Neural crest cell (in vitro differentiated cells): Measurements from ENCODE around the gene FAM193B. TPM values are rescaled to one million over a fixed set of nuclear protein-coding genes. Genes with fewer than 3 reads are reported as not detected.

Source experiments
- DNase-seq: peaks from one replicate; pipeline ENCODE4 v3.0.0; 2021; ENCODE audit warnings: low read depth, mixed read lengths, low spot score
- H3K27ac Mint-ChIP-seq: one replicate; pipeline ENCODE4 v1.8.0; 2021; ENCODE audit warnings: mild to moderate bottlenecking, mixed read lengths; ENCODE audit not compliant: unreplicated experiment
- H3K27me3 Mint-ChIP-seq: 2 replicates; pipeline ENCODE4 v1.8.0; 2021; ENCODE audit warnings: low read depth, mild to moderate bottlenecking, mixed read lengths
- H3K36me3 Mint-ChIP-seq: 2 replicates; pipeline ENCODE4 v1.8.0; 2021; ENCODE audit warnings: low read depth, mild to moderate bottlenecking, mixed read lengths
- H3K4me1 Mint-ChIP-seq: 2 replicates; pipeline ENCODE4 v1.8.0; 2021; ENCODE audit warnings: mixed read lengths
- H3K4me3 Mint-ChIP-seq: one replicate; pipeline ENCODE4 v1.8.0; 2021; ENCODE audit warnings: mild to moderate bottlenecking, mixed read lengths
- H3K9me3 Mint-ChIP-seq: 2 replicates; pipeline ENCODE4 v1.8.0; 2021; ENCODE audit warnings: mixed read lengths
- total RNA-seq: library from RNA; stranded (reverse); gene quantifications from 2 replicates; pipeline ENCODE4 v1.2.1, GENCODE V29; 2021
- TF ChIP-seq, protein P1 (sequence below): fragments of 200-600 bp; sonication (generic); conservative IDR thresholded peaks from 2 replicates; pipeline ENCODE4 v1.5.0; 2021; ENCODE audit warnings: antibody characterized with exemption, mild to moderate bottlenecking

Gene FAM193B
- total RNA-seq, 1 donor from 2014 or later: 96.3 TPM

DNA sequence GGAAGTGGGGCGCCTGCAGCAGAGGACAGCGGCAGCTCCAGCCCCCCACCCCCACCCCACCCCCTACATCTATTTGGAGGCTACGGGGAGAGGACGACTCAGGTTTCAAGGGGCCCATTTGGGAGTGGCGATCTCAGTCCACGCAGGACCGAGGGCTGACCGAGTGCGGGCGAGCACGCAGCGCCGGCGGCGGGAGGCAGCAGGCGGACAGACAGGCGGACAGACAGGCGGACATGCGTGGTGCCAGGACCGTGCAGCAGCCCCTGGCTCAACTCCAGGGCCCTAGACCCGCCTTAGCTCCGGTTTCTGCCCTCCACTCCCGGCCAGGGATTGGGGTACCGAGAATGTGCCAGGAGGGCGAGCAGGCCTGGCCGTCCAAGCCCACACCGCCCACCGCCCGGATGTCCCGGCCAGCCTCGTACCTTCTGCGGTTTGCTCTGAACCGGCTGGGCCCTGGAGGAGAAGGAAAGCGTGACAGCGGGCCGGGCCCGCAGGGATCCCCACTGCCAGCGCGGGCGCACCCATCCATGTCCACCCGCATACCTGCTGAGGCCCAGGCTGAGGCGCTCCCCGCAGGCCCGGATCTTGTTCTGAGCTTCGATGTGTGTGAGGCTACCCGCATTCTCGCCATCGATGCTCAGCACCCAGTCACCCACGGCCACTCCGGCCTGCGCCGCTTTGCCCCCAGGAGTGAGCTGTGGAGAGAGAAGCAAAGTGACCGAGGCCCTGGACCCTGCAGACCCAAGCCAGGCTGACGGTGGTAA, 62.2 kb downstream of the FAM193B start:
- H3K36me3 Mint-ChIP-seq: peaks cover 2% of the 10 kb centered on the region
- DNase-seq: no peak
- no peak overlapping the region for H3K27ac Mint-ChIP-seq
- no peaks in the 10 kb centered on the region for H3K9me3 Mint-ChIP-seq
- TF ChIP-seq, protein P1, sequence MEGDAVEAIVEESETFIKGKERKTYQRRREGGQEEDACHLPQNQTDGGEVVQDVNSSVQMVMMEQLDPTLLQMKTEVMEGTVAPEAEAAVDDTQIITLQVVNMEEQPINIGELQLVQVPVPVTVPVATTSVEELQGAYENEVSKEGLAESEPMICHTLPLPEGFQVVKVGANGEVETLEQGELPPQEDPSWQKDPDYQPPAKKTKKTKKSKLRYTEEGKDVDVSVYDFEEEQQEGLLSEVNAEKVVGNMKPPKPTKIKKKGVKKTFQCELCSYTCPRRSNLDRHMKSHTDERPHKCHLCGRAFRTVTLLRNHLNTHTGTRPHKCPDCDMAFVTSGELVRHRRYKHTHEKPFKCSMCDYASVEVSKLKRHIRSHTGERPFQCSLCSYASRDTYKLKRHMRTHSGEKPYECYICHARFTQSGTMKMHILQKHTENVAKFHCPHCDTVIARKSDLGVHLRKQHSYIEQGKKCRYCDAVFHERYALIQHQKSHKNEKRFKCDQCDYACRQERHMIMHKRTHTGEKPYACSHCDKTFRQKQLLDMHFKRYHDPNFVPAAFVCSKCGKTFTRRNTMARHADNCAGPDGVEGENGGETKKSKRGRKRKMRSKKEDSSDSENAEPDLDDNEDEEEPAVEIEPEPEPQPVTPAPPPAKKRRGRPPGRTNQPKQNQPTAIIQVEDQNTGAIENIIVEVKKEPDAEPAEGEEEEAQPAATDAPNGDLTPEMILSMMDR: no peak
- H3K27me3 Mint-ChIP-seq: no peaks in the 10 kb centered on the region
- H3K4me3 Mint-ChIP-seq: peak overlapping the region; percentile 80
- H3K4me1 Mint-ChIP-seq: peaks cover 19% of the 10 kb centered on the region

DNA sequence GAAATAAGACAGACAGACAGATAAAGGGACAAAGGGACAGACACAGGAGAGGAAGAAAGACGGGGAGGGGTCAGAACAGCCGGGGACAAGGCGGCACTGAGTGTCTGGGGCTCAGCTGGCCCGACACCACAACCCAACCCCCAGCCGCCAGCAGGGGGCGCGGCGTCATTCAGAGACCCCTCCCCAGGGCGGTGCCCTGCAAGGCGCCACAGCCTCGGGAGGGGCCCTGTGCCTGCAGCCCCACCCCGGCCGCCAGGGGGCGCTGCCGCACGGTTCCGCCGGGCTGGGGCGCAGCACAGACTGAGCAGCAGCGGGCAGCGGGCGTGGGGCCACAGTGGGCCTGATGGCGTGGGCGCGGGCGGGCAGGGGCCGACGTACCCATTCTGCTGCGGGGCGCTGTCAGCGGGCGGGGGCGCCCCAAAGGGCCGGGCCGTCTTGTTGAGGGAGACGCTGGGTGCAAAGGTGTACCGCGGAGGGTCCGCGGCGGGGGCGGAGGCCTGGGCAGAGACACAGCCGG, 62.9 kb downstream of the FAM193B start:
- Mint-ChIP-seq H3K27ac (peak overlapping the region; percentile 75), H3K27me3 (no peaks in the 10 kb centered on the region), H3K36me3 (peaks cover 2% of the 10 kb centered on the region), H3K9me3 (no peaks in the 10 kb centered on the region), H3K4me3 (no peak overlapping the region), H3K4me1 (peaks cover 19% of the 10 kb centered on the region)
- peak; percentile 75 for DNase-seq
- TF ChIP-seq, protein P1: peak; percentile 78

DNA sequence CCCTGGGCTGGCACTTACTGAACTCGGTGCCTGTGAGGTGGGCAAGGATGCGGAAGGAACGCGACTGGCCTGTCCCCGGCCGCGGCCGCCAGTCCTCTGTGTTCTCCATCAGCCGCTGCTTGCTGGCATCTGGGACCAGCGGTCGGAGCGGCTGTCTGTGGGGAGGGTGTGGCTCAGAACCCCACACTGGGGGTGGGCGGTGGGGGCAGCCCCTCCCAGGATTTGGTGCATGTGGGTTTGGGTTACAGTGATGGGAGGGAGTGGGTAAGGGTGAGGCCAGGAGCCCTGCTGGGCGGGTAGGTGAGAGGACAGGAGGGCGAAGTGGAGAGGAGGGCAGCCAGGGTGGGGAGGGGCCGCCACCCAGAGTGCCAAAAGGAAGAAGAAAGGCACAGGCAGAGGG, 63.4 kb downstream of the FAM193B start:
- peaks cover 15% of the 10 kb centered on the region for H3K4me1 Mint-ChIP-seq
- H3K27ac Mint-ChIP-seq: peak overlapping the region; percentile 75
- no peaks in the 10 kb centered on the region for H3K9me3 Mint-ChIP-seq
- DNase-seq: no peak
- H3K4me3 Mint-ChIP-seq: no peak overlapping the region
- TF ChIP-seq, protein P1: no peak
- no peaks in the 10 kb centered on the region for H3K27me3 Mint-ChIP-seq
- peaks cover 2% of the 10 kb centered on the region for H3K36me3 Mint-ChIP-seq

DNA sequence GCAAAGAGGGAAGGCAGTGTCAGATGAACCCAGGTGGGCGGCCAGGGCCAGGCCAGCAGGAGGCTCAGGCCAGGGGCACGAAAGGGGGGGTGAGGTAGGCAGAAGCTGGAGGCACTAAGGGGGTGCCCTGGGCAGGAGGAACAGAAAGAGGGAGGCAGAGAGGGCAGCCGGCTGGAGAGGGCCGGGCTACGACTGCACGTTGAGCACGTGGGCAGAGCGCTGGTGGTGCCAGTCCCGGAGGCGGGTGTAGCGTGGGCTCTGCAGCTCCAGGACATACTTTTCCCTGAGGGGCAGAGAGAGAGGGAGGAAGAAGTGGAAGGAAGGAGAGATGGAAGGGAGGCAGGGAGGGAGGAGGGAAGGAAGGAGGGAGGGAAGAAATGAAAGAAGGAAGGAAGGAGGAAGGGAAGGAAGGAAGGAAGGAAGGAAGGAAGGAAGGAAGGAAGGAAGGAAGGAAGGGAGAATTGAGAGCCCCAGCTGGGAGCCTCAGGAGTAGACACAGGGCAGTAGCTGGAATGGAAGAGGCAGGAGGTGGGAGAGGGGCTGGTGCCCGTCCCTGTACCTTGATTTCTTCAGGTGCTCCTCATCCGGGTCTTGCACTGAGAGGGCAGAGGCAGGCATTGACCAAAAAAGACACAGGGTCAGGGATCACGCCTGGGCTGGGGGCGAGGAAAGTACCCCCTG, 63.9 kb downstream of the FAM193B start:
- DNase-seq: no peak
- H3K9me3 Mint-ChIP-seq: no peaks in the 10 kb centered on the region
- peaks cover 9% of the 10 kb centered on the region for H3K4me1 Mint-ChIP-seq
- TF ChIP-seq, protein P1: no peak
- no peak overlapping the region for H3K27ac Mint-ChIP-seq
- H3K27me3 Mint-ChIP-seq: no peaks in the 10 kb centered on the region
- peaks cover 2% of the 10 kb centered on the region for H3K36me3 Mint-ChIP-seq
- H3K4me3 Mint-ChIP-seq: peak overlapping the region; percentile 15

DNA sequence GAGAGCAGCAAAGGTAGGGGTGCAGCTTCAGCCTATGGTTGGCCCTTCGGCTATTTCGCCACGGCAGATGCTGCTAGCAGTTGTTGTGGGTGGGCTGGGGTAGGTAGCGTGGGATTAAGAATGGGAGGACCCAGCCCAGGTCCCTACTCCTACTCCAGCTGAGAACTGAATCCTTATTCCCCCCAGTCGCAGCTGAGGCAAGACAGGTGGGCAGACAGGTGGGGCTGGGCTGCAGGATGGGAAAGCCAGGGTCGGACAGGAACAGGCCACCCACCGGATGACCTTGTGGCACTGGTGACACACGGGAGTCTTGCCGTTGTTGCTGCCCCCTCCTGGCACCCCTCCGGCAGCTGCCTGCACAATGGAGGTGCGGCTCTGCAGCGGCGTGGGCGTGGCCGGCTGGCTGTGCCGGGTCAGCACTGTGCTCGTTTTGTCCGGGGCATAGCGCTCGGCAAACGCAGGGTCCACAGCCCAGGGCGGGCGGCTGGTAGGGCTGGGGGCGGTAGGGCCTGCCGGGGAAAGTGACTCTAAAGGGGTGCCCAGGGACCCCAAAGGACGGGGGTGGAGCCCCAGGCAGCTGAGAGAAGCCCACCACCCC, 65.1 kb downstream of the FAM193B start:
- Mint-ChIP-seq H3K27ac (no peak overlapping the region), H3K9me3 (no peaks in the 10 kb centered on the region), H3K4me3 (no peak overlapping the region), H3K36me3 (peaks cover 2% of the 10 kb centered on the region), H3K27me3 (no peaks in the 10 kb centered on the region), H3K4me1 (peaks cover 9% of the 10 kb centered on the region)
- DNase-seq: no peak
- TF ChIP-seq, protein P1: no peak
